GM19240 (cell line): ENCODE data around the gene SRP9.
"Not testable (repeated sequence)": the region's sequence is repeated elsewhere in the genome, so short reads cannot be mapped to it uniquely, and the experiment has no call there.

Experiments
- DNase-seq: peaks from one replicate; pipeline ENCODE4 v3.0.0; 2011; ENCODE audit warnings: low spot score; ENCODE audit not compliant: insufficient read length

SRP9 gene

GRCh38 chr1:225814381-225814780, 36.8 kb downstream of the SRP9 start:
- DNase-seq, result no peak

GRCh38 chr1:225815090-225815489, 37.5 kb downstream of the SRP9 start:
- DNase-seq, result not testable (repeated sequence)

- DNase-seq, result no peak
These were observed 38.0 kb downstream of the SRP9 start for GRCh38 chr1:225815526-225816178.

GRCh38 chr1:225816643-225817538, 39.3 kb downstream of the SRP9 start:
- no peak for DNase-seq

- DNase-seq, result no peak
These were observed 40.0 kb downstream of the SRP9 start for GRCh38 chr1:225817611-225818061.

- no peak for DNase-seq
These were observed 40.6 kb downstream of the SRP9 start for GRCh38 chr1:225818229-225818628.

- DNase-seq, result no peak
These were observed 41.9 kb downstream of the SRP9 start for GRCh38 chr1:225819346-225820192.

GRCh38 chr1:225820522-225821120, 43.0 kb downstream of the SRP9 start:
- DNase-seq, result no peak

- DNase-seq, result no peak
These were observed 45.2 kb downstream of the SRP9 start for GRCh38 chr1:225822655-225823403.

- no peak for DNase-seq
These were observed 46.2 kb downstream of the SRP9 start for GRCh38 chr1:225823811-225824261.

- DNase-seq, result no peak
These were observed 46.9 kb downstream of the SRP9 start for GRCh38 chr1:225824533-225824941.

- DNase-seq, result no peak
These were observed 47.5 kb downstream of the SRP9 start for GRCh38 chr1:225825078-225825477.

- no peak for DNase-seq
These were observed 48.0 kb downstream of the SRP9 start for GRCh38 chr1:225825607-225826007.

- DNase-seq, result no peak
These were observed 49.5 kb downstream of the SRP9 start for GRCh38 chr1:225827076-225827475.

GRCh38 chr1:225828706-225829345, 51.2 kb downstream of the SRP9 start:
- no peak for DNase-seq

- no peak for DNase-seq
These were observed 53.2 kb downstream of the SRP9 start for GRCh38 chr1:225830841-225831240.

- no peak for DNase-seq
These were observed 57.0 kb downstream of the SRP9 start for GRCh38 chr1:225834417-225835329.

GRCh38 chr1:225835856-225836255, 58.2 kb downstream of the SRP9 start:
- no peak for DNase-seq

- not testable (repeated sequence) for DNase-seq
These were observed 58.7 kb downstream of the SRP9 start for GRCh38 chr1:225836296-225836695.
